ENCODE measurements around the gene C6orf52.

- TF ChIP-seq CTCF (IDR thresholded peaks at IDR 0.05) = no peak
- no peak for TF ChIP-seq POLR2A (IDR thresholded peaks at IDR 0.05)
Observed at GRCh38 chr6:10630178-10630577, 64.2 kb downstream of the C6orf52 start.

Measured in stomach (tissue), 4 donors.